Inflammatory macrophage (primary cell): ENCODE data around the gene C3orf20.

Source experiments
- DNase-seq, 2 donors: peaks; one replicate each; pipeline ENCODE4 v3.0.0-alpha.2; 2020 to 2022

C3orf20 gene

DNA sequence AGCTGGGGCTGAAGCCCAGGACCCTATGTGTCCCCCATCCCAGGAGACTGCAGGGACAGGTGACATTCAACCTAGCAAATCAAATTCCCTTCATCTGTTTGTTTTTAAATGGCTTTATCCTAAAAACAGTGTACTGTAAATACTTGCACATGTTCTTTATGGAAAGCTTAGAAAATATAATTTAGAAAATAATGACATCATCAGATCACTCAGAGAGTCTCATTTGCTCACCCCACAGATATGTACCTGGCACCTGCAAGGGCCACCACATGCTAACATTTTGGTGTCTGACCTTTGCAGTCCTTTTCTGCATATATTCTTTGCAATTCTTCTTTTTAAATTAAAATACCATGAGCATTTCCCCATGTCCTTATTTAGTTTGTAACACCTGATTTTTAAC, 85.2 kb downstream of the C3orf20 start:
- DNase-seq = no peak

DNA sequence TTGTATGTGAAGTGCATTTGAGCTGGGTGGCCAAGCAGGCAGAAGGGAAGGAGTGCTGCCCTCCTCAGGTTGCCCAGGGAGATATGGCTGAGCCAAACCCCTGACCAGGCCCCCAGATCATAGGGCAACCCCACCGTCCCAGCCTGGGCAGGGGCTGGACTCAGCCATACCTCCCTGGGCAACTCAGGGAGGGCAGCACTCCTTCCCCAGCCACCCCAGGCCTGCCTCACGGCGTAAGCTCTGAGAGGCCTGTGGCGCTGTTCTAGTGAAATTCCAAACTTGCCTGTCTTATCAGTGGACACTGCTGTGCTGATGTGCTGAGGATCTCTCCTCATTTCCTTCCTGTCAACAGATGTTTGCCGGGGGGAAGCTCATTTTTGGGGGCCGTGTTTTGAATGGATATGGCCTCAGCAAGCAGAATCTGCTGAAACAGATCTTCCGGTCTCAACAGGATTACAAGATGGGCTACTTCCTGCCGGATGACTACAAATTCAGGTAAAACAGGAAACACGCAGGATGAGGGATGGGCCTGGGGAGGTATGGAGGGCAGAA, 86.3 kb downstream of the C3orf20 start:
- DNase-seq = no peak

DNA sequence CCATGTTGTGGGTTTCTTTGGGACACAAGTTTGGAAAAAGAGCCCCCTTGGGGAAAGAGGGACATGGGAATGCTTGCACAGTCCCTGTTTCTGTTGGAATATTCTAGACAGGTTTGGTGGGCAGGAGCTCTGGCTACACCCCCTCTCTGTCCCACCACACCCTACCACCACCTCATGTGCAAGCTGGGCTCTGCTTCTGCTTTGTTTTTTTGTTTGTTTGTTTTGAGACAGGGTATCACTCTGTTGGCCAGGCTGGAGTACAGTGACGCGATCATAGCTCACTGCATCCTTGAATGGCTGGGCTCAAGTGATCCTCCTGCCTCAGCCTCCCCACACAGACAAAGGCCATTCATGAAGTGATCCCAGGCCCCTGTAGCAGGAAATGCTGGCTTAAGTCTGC, 86.9 kb downstream of the C3orf20 start:
- no peak for DNase-seq

DNA sequence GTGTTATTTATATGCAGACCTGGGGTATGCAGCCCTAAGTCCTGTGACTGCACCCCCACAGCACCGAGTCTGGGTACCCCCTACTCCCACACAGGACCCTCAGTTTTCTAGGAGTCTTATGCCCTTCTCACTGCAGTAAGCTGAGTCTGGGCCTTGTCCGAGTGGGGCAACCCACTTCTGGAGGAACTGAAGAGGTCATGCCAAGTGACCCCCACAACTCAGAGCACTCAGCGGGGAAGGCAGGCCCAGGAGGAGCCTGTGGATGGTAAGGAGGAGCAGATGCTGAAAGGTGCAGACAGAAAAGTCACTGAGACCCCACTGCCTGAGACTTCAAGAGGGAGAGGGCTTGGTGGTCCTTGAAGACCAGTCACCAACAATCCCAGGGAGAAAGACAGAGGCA, 87.8 kb downstream of the C3orf20 start:
- no peak for DNase-seq

DNA sequence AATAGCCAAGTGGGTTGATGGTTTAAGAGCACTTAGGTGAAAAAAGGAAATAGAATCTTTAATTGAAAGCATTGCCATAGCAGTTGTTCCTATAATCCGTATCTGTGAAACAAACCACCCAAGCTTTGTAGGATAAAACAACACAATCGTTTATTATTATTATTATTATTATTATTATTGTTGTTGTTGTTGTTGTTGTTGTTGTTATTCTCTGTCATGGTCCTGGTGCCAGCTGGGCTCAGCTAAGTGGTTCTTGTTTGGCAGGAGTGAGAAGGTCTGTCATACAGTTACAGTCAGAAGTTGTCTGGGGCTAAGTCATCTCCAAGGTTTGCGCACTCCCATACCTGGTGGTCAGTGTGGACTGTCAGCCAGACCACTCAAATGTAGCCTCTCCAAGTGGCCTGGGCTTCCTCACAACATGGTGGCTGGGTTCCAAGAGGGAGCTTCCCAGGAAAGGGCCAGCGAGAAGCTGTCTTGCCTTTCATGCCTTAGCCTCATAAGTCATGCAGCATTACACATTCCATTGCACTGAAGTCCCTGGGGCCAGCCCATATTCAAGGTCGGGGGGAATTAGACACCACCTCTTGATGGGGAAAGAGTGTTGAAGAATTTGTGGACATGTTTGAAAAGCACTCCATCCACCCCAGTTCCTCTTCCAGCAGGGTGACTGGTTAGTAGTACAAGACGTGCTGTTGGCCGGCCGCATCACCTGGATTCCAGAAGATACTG, 89.6 kb downstream of the C3orf20 start:
- no peak for DNase-seq

DNA sequence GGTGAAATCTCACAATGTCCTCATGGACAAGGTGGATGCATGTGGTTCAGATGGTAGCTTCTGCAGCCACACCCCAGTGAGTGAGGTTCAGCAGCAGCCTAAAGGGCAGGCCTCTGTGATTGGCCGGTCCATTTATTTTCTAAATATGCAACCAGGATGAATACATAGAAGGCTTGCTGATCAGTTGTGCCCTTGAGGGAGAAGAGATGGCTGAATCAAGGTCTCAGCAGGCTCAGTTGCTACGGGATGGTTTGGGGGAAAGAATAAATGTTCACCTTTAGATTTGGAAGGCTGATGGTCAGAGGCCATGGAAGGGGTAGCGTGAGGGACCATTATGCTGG, 90.1 kb downstream of the C3orf20 start:
- no peak for DNase-seq

DNA sequence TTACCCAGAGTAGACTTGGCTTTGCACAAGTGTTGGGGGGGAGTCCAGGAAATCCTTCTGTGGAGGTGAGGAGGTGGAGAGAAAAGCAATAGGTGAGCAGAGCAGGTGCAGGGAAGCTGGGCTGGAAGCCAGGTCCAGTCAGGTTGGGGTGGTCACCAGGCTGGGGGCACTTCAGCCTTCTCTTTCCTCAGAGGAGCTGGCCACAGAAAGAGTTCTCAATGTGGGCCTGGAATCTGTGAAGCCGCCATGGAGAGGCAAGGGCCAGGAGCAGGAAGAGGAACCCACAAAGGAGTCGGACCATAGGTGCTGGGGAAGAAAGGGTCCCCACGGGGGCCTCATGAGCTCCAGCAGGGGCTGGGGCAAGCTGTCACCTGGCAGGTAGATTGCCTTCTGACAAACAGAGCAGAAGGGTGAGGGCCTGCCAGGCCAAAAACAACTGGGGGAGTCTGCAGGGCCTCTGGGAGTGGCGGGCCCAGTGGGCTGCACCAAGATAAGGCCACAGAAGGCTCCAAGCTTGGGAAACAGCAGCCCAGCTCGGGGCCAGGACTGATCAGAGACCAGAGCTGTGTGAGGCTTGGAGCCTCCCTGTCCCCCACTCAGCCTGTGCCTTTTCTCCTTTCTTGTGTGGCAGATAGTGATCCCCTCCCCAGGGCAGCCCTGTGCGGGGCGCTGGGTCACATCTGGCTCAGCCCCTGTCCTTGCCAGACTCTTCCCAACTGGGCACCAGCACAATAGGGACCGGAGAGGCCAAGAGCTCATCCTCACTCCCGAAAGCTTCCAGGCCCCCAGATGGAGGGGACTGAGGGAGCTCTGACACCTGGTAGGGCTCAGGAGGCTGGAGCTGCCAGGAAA, 90.9 kb downstream of the C3orf20 start:
- DNase-seq = no peak

DNA sequence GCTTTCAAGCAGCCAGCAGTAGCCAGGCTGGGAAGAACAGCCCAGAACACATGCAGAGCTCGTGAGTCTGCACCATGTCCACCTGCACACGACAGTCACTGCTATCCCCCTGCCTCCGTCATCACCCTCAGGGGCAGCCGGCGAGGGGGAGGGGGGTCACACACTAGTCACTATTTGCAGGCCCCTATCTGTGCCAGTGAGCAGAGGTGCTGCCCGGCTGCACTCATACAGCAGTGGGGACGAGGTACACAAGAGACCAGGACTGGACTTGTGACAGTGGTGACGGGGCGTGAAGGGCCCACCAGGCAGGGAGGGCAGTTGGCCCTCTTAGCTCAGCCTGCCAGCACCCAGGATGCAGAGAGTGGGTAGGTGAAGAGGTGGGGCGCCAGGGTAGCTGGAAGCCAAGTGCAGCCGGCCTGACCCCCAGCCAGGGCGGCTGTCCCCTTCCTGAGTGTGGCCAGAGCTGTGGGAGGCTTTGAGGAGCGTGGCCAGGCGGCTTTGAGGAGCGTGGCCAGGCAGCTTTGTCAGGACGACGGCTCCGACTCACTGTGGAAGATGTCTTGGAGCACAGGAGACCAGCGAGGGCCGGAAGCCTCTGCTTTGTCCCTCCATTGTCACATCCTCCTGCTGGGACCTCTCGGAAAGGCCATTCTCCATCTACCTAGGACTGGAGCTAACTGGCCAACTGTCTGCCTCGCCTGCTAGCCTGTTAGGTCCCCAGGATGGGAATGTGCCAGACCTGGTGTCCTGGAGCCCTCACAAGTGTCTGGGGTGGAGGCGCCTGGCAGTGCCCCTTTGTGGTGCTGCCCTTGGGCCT, 91.7 kb downstream of the C3orf20 start:
- no peak for DNase-seq

DNA sequence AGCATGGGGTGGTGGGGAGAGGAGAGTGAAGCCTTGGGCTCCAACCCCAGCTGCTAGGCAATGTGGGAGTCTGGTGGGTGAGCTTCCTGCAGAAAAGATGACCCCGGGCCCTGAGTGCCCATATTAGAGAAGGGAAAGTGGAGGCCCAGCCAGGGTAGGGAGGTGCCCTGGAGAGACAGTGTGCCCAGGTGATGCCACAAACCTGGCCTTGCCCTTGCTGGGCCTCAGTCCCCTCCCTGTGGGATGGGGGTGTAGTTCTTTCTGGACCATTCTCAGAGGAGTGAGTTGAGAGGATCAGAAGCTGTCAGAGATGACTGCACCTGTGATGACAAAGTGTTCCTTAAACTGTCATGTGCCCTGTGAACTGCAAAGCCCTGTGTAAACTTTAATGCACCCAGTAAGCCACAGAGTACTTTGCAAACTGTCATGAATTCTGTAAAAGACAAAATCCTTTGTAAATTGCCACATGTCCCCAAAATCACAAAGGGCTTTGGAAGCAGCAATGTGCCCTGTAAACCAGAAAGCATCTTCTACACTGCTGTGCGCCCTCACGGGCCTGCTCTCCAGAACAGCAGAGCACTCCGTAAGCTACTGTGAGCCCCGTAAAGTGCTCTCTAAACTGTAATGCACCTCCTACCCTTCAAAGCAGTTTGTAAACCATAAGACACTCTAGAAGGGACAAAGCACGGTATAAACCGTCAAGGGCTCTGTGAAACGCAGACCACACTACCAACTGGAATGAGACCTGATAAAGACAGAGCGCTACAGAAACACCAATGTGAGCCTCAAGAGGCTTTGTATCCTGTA, 92.5 kb downstream of the C3orf20 start:
- no peak for DNase-seq

DNA sequence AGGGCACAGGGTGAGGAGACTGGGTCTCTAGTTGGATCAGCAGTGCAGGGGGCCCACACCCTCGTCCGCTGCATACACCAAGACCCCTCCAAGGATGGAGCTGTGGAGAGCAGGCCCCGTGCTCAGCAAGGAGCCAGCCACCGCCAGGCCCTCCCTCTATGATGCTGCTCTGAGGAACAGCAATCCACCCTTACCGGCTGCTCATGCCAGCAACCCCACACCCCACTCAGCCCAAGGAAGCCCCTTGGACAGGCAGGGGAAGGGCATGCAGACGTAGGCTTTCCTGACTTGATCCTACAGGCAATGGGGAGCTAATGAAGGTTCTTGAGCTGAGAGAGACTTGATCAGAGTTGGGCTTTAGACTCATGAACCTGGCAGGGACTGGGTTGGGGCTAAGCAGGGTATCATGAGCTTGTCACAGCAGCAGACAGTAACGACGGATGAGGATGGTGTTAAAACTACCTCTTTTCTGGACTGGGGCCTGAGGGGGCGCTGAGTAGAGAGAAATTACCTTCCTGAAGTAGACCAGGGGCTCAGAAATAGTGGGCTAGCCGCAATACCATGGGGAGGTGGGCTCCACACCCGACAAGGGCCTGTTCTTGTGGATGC, 93.3 kb downstream of the C3orf20 start:
- DNase-seq = no peak

DNA sequence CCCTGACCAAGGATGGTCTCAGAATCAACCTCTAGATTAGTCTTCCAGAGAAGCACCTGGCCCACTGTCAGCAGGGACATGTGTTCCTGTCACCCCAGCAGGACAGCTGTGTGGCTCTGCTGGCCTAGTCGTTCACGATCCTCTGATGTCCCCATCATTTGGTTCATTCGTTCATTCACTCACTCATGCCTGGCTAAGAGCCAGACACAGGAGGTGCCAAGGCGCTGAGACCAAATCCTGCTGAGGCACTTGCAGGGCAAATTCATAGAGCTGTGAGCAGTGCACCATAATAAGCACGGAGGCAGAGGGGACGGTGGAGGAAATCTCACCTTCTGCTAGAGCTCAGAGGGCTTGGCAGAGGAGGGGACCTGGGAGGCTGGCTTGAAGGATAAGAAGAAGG, 93.9 kb downstream of the C3orf20 start:
- DNase-seq = no peak

DNA sequence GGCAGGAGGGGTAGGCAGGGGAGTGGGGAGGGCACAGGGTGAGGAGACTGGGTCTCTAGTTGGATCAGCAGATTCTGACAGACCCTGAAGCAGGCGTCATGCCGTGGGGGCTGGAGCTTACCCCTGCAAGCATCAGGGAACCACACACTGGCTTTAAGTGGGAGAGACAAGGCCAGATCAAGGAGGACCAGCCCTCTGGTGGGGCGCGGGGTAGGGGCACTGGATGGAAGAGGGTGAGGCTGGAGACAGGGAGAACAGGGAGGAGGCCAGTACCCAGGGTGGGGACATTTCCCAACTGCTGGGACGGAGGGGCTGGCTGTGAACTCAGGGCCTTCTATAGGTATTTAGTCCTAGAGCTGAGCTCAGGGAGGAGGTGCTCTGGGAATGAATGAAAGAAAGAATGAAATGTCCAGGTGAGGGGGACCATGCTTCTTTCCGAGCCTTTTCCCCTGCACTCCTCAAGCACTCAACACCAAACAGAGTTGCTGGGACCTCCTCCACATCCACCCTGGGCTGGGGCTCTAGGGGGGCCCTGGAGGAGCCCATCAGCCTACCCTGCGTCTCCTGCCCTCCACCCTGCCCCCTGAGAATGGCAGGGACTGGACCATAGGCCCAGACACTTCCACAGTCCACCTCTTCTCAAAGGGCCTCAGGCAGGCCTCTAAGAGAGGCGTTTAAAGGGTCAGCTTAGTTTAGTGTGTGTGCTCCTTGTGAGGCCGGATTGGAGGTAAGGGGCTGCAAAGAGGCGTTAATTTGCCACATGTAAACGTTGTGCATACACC, 94.8 kb downstream of the C3orf20 start:
- no peak for DNase-seq

DNA sequence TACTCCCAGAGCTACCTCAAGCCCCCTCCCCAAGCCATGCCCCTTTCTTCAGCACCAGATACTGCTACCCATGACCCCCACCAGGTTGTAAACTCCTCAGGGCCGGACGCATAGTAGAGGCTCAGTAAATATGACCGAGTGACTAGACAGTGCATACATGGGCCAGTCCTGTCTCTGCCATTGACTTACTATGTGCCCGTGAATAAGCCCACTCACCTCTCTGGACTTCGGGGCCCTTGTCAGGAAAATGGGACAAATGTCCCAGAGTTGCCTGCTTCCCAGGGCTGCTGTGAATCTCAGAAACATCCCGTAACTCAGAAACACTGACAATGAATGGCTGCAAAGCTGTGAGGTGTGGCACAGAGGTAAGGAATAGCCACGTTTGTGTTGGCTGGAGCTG, 95.7 kb downstream of the C3orf20 start:
- DNase-seq = no peak

DNA sequence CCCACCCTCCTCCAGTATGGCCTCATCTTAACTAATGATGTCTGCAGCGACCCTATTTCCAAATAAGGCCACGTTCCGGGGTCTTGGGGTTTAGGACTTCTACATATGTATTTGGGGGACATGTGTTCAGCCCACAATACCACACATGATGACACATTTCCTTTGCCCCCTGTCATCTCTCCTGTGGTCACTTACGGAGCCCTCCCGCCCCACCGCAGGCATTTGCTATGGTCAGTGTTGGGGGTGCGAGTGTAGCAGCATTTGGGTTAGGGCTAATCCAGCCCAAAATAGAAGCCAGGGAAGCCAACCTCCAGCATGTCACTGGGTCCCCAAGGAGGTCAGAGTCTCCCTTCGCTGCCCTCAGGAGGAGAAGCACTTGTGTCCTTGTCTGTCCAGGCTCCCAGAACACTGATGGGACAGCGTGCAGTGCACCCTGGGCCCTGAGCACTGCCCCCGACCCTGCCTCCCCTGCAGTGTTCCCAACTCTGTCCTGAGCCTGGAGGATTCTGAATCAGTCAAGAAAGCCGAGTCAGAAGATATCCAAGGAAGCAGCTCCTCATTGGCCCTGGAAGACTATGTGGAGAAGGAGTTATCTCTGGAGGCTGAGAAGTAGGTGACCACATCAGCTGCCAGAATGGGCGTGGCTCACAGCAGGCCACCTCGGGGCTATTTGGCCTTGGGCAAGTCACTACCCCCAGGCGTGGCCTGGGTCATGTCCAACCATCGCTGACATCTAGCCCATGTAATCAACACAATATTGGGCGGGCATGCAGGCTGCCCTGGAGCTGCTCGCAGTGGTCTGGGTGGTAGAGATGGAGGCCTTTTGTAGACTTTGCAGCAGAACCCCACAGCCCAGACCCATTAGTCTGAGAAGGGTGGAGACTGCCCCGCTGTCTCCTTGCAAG, 96.9 kb downstream of the C3orf20 start:
- DNase-seq = no peak

DNA sequence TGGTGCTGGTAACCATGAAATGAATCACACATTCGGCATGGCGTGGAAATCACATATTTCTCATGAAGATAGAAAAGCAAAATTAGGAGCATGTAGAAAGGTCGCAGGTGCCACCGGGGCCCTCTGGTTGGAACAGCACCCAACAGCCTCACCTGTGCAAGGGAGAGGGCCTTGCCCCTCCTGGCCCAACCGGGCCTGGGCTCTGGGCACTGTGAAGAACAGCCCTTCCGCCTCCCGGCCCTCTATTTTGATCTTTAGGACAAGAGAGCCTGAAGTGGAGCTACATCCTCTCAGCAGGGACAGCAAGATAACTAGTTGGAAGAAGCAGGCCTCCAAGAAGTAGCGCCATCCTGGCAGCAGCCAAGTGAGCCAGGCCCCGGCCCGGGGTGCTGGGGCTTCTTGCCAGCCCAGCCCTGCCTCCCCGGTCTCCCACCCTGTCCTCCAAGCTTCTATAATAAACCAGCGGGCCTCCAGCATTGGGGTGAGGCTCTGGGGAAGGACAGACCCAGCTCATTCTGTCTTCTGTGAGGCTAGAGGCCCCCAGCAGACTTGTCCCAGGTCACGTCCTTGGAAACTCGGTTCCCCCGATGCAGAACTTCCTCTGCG, 97.7 kb downstream of the C3orf20 start:
- no peak for DNase-seq

DNA sequence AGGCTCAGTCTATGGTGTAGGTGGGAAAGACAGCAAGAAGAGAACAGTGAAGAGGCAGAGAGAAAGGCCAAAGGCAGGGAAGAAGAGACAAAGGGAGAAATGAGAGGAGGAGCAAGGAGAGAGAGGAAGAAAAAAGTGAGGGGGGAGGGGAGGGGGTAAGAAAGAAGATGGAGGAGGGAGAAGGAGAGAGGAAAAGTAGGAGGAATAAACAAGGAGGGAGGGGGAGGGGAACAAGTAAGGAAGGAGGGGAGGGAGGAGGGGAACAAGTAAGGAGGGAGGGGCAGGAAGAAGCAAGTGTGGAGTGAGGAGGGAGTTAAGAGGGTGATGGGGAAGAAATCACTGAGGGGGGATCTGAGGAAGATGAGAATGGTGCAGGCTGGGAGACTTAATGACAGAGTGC, 98.3 kb downstream of the C3orf20 start:
- no peak for DNase-seq

DNA sequence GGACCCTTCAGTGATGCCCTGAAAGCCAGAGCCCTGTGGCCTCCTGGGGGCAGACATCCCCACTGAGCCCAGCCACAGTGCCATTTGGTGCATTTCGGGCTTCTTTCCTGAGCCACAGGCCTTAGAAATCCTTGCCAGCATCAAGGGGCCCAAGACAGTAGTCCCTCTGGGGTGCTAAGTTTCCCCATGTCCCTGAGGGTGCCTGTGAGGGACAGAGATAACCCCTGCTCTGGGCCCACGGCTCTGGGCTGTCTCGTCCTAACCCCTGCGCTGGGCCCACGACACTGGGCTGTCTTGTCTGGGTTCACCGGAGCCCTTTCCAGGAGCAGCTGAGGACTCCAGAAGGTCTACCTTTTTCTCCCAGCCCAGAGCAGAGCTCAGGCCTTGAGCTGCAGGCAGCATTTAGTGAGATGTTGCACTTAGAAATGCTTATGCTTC, 98.8 kb downstream of the C3orf20 start:
- no peak for DNase-seq

DNA sequence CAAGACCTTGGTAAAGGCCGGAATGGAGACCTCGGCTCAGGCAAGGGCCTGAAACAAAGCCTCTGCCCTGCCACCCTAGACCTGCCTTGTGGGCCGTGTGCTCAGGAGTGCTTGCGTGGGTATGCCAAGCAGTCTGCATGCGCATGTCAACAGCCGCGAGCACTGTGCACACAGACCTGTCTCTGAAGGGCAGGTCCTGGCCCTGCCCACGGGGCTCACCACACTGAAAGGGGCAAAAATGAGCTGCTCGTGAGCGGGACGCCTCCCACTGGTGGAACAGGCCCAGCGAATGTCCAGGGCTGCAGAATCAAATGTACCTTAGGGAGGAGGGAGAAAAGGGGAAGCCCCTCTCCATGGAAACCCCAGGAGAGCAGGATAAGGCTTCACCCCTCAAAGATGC, 99.5 kb downstream of the C3orf20 start:
- no peak for DNase-seq

DNA sequence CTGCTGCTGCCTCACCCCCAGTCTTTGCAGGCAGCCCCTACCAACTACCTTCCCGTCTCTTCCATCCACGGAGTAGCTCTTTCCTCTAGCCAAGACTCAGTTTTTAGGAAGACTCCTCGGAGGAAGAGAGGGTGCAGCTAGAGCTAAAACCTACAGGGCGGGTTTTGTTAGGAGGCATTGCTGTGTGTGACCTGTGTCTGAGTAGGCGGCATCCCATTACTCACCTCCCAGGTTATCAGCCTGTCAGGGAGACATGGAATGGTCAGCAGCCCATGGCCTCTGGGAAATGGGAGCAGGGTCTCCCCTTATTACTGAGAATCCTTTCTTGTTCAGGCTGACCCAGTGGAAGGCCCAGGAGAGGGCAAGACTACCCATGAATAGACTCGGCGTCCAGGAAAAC, 100.1 kb downstream of the C3orf20 start:
- no peak for DNase-seq
